ENCODE measurements around the gene GRIN3B.

DNA sequence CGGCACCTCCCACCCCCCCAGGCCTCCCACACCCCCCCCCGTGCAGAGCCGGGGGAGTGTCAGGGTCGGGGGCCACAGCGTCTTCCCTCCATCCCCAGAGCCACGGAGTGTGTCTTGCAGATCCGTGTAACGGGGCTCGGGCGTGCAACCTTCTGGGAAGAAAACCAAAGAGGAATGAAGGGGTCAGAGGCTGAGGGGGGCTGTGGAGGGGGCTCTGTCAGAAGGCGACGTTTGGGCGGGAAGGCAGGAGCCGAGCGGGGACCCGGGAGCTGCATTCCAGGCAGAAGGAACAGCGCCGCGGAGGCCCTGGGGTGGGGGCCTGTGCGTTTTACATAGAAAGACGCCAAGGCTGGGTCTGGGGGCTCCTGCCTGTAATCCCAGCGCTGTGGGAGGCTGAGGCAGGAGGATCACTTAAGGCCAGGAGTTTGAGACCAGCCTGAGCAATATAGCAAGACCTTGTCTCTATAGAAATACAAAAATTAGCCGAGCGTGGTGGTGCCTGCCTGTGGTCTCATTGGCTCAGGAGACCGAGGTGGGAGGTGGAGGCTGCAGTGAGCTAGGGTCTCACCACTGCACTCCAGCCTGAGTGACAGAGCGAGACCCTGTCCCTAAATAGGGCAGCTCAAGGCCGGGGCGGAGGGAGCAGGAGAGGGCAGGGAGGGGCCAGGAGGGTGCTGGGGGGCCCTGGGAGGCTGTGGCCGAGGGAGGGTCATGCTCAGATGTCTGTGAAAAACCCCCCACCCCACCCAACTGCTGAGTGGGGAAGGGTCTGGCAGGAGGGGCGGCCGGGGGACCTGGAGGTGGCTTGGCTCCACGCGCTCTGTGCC is 46.6 kb upstream of the GRIN3B start:
- TF ChIP-seq, protein P1, sequence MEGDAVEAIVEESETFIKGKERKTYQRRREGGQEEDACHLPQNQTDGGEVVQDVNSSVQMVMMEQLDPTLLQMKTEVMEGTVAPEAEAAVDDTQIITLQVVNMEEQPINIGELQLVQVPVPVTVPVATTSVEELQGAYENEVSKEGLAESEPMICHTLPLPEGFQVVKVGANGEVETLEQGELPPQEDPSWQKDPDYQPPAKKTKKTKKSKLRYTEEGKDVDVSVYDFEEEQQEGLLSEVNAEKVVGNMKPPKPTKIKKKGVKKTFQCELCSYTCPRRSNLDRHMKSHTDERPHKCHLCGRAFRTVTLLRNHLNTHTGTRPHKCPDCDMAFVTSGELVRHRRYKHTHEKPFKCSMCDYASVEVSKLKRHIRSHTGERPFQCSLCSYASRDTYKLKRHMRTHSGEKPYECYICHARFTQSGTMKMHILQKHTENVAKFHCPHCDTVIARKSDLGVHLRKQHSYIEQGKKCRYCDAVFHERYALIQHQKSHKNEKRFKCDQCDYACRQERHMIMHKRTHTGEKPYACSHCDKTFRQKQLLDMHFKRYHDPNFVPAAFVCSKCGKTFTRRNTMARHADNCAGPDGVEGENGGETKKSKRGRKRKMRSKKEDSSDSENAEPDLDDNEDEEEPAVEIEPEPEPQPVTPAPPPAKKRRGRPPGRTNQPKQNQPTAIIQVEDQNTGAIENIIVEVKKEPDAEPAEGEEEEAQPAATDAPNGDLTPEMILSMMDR (conservative IDR thresholded peaks at IDR 0.05) = no peak
- TF ChIP-seq EZH2 (IDR thresholded peaks at IDR 0.05; ENCODE audit: low read depth) = no peak

Data from PC-9 (cell line).